ENCODE measurements around the gene RNF115. TPM values are rescaled to one million over a fixed set of nuclear protein-coding genes. Genes with fewer than 3 reads are reported as not detected.

Gene RNF115
- total RNA-seq, 1 experiment from 2014 or later = 11.0 TPM

DNA sequence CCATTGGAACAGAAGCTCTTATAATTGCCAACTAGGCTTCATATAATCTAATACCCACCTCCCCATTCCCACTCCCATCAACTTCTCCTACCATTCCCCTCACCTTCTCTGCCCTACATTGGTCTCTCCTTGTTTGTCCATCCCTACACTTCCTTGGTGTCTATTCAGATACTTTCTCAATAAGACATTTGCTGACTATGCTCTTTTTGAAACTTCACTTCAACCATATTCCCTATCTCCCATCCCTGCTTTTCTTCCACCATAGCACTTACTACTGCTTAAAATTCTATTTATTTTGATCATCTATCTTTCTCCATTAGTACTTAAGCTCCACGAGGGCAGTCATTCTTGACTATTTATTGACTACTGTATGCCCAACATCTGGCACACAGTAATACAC, 64.2 kb downstream of the RNF115 start:
- POLR2A ChIA-PET (ENCODE audit: unreplicated experiment) = no interaction called here
- intact Hi-C loops (cut with micrococcal nuclease; ENCODE audit: unreplicated experiment) = no loop called here

DNA sequence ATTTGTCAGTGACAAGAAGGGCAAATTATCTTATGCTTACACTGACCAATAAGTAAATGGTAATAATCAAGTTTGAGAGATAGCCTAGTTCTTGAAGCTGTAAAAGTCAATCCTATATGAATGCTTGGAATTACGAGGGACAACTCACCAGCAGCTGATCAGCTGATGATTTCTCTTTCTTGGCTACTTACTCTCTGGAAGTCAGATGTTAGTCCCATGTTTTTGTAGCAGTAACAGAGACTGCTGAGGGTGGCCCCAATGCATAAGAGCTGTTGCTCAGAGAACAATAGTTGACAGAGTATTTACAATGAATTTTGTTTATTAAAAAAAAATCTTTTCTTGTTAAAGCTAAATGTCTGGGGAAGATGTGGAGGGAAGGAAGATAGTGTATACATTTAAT, 65.3 kb downstream of the RNF115 start:
- no peak overlapping the region for H2AFZ ChIP-seq
- no peaks in the 10 kb centered on the region for H3K9me2 ChIP-seq (ENCODE audit: insufficient read depth)
- H3K4me2 ChIP-seq = no peak overlapping the region
- H3K36me3 ChIP-seq (ENCODE audit: low read depth) = peaks cover 13% of the 10 kb centered on the region
- DNase-seq = no peak
- H3F3A ChIP-seq (ENCODE audit: insufficient read depth, low read depth) = no peaks in the 10 kb centered on the region
- H3K27ac ChIP-seq = no peak overlapping the region
- H4K20me1 ChIP-seq (ENCODE audit: insufficient read depth) = no peaks in the 10 kb centered on the region
- intact Hi-C loops (cut with micrococcal nuclease; ENCODE audit: unreplicated experiment) = no loop called here
- BruUV-seq (replicated peaks) = no TSS peak
- ChIA-PET POLR2A (ENCODE audit: unreplicated experiment) (no interaction called here), CTCF (no interaction called here)
- no peaks in the 10 kb centered on the region for H3K79me2 ChIP-seq (ENCODE audit: low read depth)
- peaks cover 6% of the 10 kb centered on the region for H3K9me3 ChIP-seq (ENCODE audit: insufficient read depth, low read depth)
- H3K27me3 ChIP-seq (ENCODE audit: insufficient read depth, low read depth) = no peaks in the 10 kb centered on the region
- H3K4me3 ChIP-seq = no peak overlapping the region
- H3K4me1 ChIP-seq (replicated peaks; ENCODE audit: insufficient read depth) = no peaks in the 10 kb centered on the region
- no peak for TF ChIP-seq EZH2 (IDR thresholded peaks at IDR 0.05; ENCODE audit: low read depth)
- TF ChIP-seq, protein P1, sequence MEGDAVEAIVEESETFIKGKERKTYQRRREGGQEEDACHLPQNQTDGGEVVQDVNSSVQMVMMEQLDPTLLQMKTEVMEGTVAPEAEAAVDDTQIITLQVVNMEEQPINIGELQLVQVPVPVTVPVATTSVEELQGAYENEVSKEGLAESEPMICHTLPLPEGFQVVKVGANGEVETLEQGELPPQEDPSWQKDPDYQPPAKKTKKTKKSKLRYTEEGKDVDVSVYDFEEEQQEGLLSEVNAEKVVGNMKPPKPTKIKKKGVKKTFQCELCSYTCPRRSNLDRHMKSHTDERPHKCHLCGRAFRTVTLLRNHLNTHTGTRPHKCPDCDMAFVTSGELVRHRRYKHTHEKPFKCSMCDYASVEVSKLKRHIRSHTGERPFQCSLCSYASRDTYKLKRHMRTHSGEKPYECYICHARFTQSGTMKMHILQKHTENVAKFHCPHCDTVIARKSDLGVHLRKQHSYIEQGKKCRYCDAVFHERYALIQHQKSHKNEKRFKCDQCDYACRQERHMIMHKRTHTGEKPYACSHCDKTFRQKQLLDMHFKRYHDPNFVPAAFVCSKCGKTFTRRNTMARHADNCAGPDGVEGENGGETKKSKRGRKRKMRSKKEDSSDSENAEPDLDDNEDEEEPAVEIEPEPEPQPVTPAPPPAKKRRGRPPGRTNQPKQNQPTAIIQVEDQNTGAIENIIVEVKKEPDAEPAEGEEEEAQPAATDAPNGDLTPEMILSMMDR (conservative IDR thresholded peaks at IDR 0.05) = no peak

More for the DNA sequence above, 64.2 kb downstream of the RNF115 start:
- H3K27me3 ChIP-seq (ENCODE audit: insufficient read depth, low read depth) = no peaks in the 10 kb centered on the region
- H3K79me2 ChIP-seq (ENCODE audit: low read depth) = no peaks in the 10 kb centered on the region
- CTCF ChIA-PET = interaction anchor here (0.6 kb wide), 1 partner anchor 271 kb away, joined by 6 read pairs; no protein-coding TSS in a partner anchor
- H3K4me2 ChIP-seq = no peak overlapping the region
- no peaks in the 10 kb centered on the region for H3F3A ChIP-seq (ENCODE audit: insufficient read depth, low read depth)
- peaks cover 6% of the 10 kb centered on the region for H3K9me3 ChIP-seq (ENCODE audit: insufficient read depth, low read depth)
- H3K4me1 ChIP-seq (replicated peaks; ENCODE audit: insufficient read depth) = no peaks in the 10 kb centered on the region
- H3K4me3 ChIP-seq = no peak overlapping the region
- no peak overlapping the region for H2AFZ ChIP-seq
- no peak overlapping the region for H3K27ac ChIP-seq
- no peak for DNase-seq
- H3K36me3 ChIP-seq (ENCODE audit: low read depth) = peaks cover 9% of the 10 kb centered on the region
- TF ChIP-seq, protein P1 (conservative IDR thresholded peaks at IDR 0.05) = no peak
- no peak for TF ChIP-seq EZH2 (IDR thresholded peaks at IDR 0.05; ENCODE audit: low read depth)
- BruUV-seq (replicated peaks) = no TSS peak
- no peaks in the 10 kb centered on the region for H3K9me2 ChIP-seq (ENCODE audit: insufficient read depth)
- H4K20me1 ChIP-seq (ENCODE audit: insufficient read depth) = no peaks in the 10 kb centered on the region

DNA sequence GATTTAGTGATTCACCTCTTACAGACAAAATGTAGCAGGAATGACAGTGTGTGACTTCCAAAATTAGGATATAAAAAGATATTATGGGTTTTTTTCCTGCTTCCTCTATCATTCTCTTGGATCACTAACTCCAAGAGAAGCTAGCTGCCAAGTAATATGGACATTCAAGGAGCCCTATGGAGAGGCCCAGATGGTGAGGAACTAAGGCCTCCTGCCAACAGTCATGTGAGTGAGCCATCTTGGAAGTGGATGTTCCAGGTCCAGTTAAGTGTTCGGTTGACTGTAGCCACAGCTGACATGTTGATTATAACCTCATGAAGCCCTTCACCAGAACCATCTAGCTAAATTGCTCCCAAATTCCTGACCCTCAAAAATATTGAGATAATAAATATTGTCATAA, 65.8 kb downstream of the RNF115 start:
- H2AFZ ChIP-seq = no peak overlapping the region
- POLR2A ChIA-PET (ENCODE audit: unreplicated experiment) = no interaction called here
- peaks cover 13% of the 10 kb centered on the region for H3K36me3 ChIP-seq (ENCODE audit: low read depth)
- H3K9me3 ChIP-seq (ENCODE audit: insufficient read depth, low read depth) = peaks cover 6% of the 10 kb centered on the region
- intact Hi-C loops (cut with micrococcal nuclease; ENCODE audit: unreplicated experiment) = no loop called here
- no peaks in the 10 kb centered on the region for H4K20me1 ChIP-seq (ENCODE audit: insufficient read depth)
- no peaks in the 10 kb centered on the region for H3F3A ChIP-seq (ENCODE audit: insufficient read depth, low read depth)
- no peak overlapping the region for H3K4me3 ChIP-seq
- DNase-seq = no peak
- TF ChIP-seq EZH2 (IDR thresholded peaks at IDR 0.05; ENCODE audit: low read depth) = no peak
- TF ChIP-seq, protein P1 (conservative IDR thresholded peaks at IDR 0.05) = no peak
- CTCF ChIA-PET = no interaction called here
- no peak overlapping the region for H3K4me2 ChIP-seq
- no TSS peak for BruUV-seq (replicated peaks)
- no peaks in the 10 kb centered on the region for H3K79me2 ChIP-seq (ENCODE audit: low read depth)
- no peak overlapping the region for H3K27ac ChIP-seq
- H3K4me1 ChIP-seq (replicated peaks; ENCODE audit: insufficient read depth) = no peaks in the 10 kb centered on the region
- no peaks in the 10 kb centered on the region for H3K27me3 ChIP-seq (ENCODE audit: insufficient read depth, low read depth)
- no peaks in the 10 kb centered on the region for H3K9me2 ChIP-seq (ENCODE audit: insufficient read depth)
